Osteoblast (primary cell): Measurements from ENCODE around the gene DRD2. TPM values are rescaled to one million over a fixed set of nuclear protein-coding genes. Genes with fewer than 3 reads are reported as not detected.

Experiments
- DNase-seq: peaks from one replicate; pipeline ENCODE4 v3.0.0; 2011; ENCODE audit warnings: low spot score, mixed read lengths; ENCODE audit not compliant: insufficient read length; ENCODE audit errors: missing footprints
- H2AFZ ChIP-seq: 2 replicates; pipeline ENCODE4 v1.6.0; 2011; ENCODE audit warnings: mild to moderate bottlenecking, low read length
- H3K27ac ChIP-seq: 2 replicates; pipeline ENCODE4 v1.5.1; 2011; ENCODE audit warnings: mild to moderate bottlenecking, low read depth, low read length, moderate library complexity
- H3K27me3 ChIP-seq: 2 replicates; pipeline ENCODE4 v1.6.0; 2012; ENCODE audit warnings: mild to moderate bottlenecking, control low read depth, inconsistent platforms, low read length, moderate library complexity; ENCODE audit not compliant: insufficient read depth
- H3K36me3 ChIP-seq: 2 replicates; pipeline ENCODE4 v1.5.1; 2011; ENCODE audit warnings: mild to moderate bottlenecking, low read length, control low read depth, moderate library complexity; ENCODE audit not compliant: insufficient read depth
- H3K4me1 ChIP-seq: 2 replicates; pipeline ENCODE4 v1.5.1; 2011; ENCODE audit warnings: mild to moderate bottlenecking, low read length, control low read depth, moderate library complexity; ENCODE audit not compliant: insufficient read depth
- H3K4me2 ChIP-seq: 2 replicates; pipeline ENCODE4 v1.6.0; 2011; ENCODE audit warnings: mild to moderate bottlenecking, low read length; ENCODE audit not compliant: insufficient read depth
- H3K4me3 ChIP-seq: fragments of 200-600 bp; sonication (generic); 3 replicates; pipeline ENCODE4 v1.5.1; 2012; ENCODE audit warnings: mild to moderate bottlenecking, low read length, inconsistent platforms; ENCODE audit not compliant: insufficient read depth
- H3K79me2 ChIP-seq: 2 replicates; pipeline ENCODE4 v1.6.0; 2012; ENCODE audit warnings: mild to moderate bottlenecking, low read length, control low read depth, inconsistent platforms; ENCODE audit not compliant: insufficient read depth
- H3K9me3 ChIP-seq: 2 replicates; pipeline ENCODE4 v1.5.1; 2011; ENCODE audit warnings: low read depth, low read length, control low read depth
- H4K20me1 ChIP-seq: 2 replicates; pipeline ENCODE4 v1.6.0; 2012; ENCODE audit warnings: mild to moderate bottlenecking, low read length, control low read depth; ENCODE audit not compliant: insufficient read depth
- CTCF ChIP-seq: IDR thresholded peaks from 2 replicates; pipeline ENCODE4 v1.5.1; 2011; ENCODE audit warnings: mild to moderate bottlenecking, low read depth, low read length, moderate library complexity; ENCODE audit errors: extremely low read depth
- total RNA-seq: library from RNA; depleted of rRNA; stranded (reverse); fragments of >200 nt; gene quantifications from 2 replicates; pipeline ENCODE4 v1.2.3, GENCODE V29; 2012

DRD2 gene
- total RNA-seq, 1 donor: 0.36 TPM

GRCh38 chr11:113417428-113417827, 57.8 kb downstream of the DRD2 start:
- H3K27me3 ChIP-seq: peaks cover 20% of the 10 kb centered on the region
- no peaks in the 10 kb centered on the region for H3K36me3 ChIP-seq
- DNase-seq: peak; percentile 68
- no peak for TF ChIP-seq CTCF
- no peaks in the 10 kb centered on the region for H3K4me1 ChIP-seq
- H2AFZ ChIP-seq: no peak overlapping the region
- H3K27ac ChIP-seq: no peak overlapping the region
- H3K4me3 ChIP-seq: no peak overlapping the region
- H4K20me1 ChIP-seq: no peaks in the 10 kb centered on the region
- H3K9me3 ChIP-seq: no peaks in the 10 kb centered on the region
- no peaks in the 10 kb centered on the region for H3K79me2 ChIP-seq
- no peak overlapping the region for H3K4me2 ChIP-seq

GRCh38 chr11:113415343-113415742, 59.9 kb downstream of the DRD2 start:
- H3K27ac ChIP-seq: no peak overlapping the region
- H3K79me2 ChIP-seq: no peaks in the 10 kb centered on the region
- no peaks in the 10 kb centered on the region for H3K9me3 ChIP-seq
- H3K4me1 ChIP-seq: no peaks in the 10 kb centered on the region
- no peak overlapping the region for H3K4me2 ChIP-seq
- peaks cover 8% of the 10 kb centered on the region for H3K27me3 ChIP-seq
- no peaks in the 10 kb centered on the region for H4K20me1 ChIP-seq
- no peak overlapping the region for H2AFZ ChIP-seq
- H3K36me3 ChIP-seq: no peaks in the 10 kb centered on the region
- DNase-seq: no peak
- no peak overlapping the region for H3K4me3 ChIP-seq
- no peak for TF ChIP-seq CTCF

GRCh38 chr11:113412675-113413074, 62.5 kb downstream of the DRD2 start:
- no peak for TF ChIP-seq CTCF
- H3K27me3 ChIP-seq: peaks cover 10% of the 10 kb centered on the region
- no peaks in the 10 kb centered on the region for H4K20me1 ChIP-seq
- H3K9me3 ChIP-seq: no peaks in the 10 kb centered on the region
- no peaks in the 10 kb centered on the region for H3K36me3 ChIP-seq
- peak; percentile 50 for DNase-seq
- H3K79me2 ChIP-seq: no peaks in the 10 kb centered on the region
- no peak overlapping the region for H3K27ac ChIP-seq
- H3K4me3 ChIP-seq: no peak overlapping the region
- H2AFZ ChIP-seq: no peak overlapping the region
- no peaks in the 10 kb centered on the region for H3K4me1 ChIP-seq
- no peak overlapping the region for H3K4me2 ChIP-seq

- H4K20me1 ChIP-seq: no peaks in the 10 kb centered on the region
Observed at GRCh38 chr11:113411536-113411935, 63.7 kb downstream of the DRD2 start.

More at GRCh38 chr11:113411536-113411935, 63.7 kb downstream of the DRD2 start:
- no peak overlapping the region for H3K4me3 ChIP-seq
- no peaks in the 10 kb centered on the region for H3K9me3 ChIP-seq
- peak; percentile 58 for DNase-seq
- no peak overlapping the region for H2AFZ ChIP-seq
- no peak overlapping the region for H3K27ac ChIP-seq
- H3K79me2 ChIP-seq: no peaks in the 10 kb centered on the region
- no peak for TF ChIP-seq CTCF
- H3K36me3 ChIP-seq: no peaks in the 10 kb centered on the region
- H3K27me3 ChIP-seq: peaks cover 14% of the 10 kb centered on the region
- H3K4me2 ChIP-seq: no peak overlapping the region
- no peaks in the 10 kb centered on the region for H3K4me1 ChIP-seq
